Measurements from ENCODE around the gene C22orf15.

C22orf15 gene

DNA sequence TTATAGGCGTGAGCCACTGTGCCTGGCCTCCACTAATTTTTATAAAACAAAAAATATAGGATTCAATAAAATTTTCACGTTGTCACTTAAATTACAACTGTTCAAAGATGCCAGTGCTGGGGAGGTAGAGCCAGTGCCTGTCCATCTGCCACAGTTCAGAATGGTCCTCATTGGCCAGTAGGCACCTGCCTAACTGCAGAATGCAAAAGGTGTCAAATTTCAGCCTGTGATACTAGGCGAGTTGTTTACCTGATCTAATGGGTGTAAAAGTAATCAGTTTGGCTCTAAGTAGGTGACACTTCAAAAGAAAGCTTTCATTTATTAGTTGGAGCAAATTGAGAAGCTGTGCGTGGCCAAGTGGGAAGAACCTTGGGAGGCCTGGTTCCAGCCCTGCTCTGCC lies 26.3 kb downstream of the C22orf15 start:
- no peak for DNase-seq (ENCODE audit: low read depth)
- no peak overlapping the region for H3K4me3 ChIP-seq (ENCODE audit: low read depth, low read length)
- TF ChIP-seq, protein P1, sequence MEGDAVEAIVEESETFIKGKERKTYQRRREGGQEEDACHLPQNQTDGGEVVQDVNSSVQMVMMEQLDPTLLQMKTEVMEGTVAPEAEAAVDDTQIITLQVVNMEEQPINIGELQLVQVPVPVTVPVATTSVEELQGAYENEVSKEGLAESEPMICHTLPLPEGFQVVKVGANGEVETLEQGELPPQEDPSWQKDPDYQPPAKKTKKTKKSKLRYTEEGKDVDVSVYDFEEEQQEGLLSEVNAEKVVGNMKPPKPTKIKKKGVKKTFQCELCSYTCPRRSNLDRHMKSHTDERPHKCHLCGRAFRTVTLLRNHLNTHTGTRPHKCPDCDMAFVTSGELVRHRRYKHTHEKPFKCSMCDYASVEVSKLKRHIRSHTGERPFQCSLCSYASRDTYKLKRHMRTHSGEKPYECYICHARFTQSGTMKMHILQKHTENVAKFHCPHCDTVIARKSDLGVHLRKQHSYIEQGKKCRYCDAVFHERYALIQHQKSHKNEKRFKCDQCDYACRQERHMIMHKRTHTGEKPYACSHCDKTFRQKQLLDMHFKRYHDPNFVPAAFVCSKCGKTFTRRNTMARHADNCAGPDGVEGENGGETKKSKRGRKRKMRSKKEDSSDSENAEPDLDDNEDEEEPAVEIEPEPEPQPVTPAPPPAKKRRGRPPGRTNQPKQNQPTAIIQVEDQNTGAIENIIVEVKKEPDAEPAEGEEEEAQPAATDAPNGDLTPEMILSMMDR (conservative IDR thresholded peaks at IDR 0.05; ENCODE audit: low read depth, low read length), result no peak

DNA sequence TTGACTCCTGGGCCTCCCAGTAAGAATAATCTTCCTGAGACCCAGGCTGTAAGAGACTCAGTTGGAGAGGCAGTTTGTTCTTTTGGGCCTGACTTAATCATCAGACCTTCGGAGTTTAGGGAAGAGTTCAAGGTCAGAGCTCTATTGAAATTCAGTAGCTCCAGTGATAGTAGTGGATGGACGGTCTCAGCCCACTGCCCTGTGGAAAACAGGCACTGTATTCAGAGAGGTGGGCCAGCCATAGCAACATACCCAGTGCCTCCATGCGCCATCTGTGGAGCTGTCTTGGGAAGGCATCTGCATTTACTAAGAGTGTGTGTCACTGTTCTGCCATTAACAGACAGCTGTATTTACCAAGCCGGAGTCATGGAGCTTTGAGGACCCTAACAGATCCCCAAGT lies 26.8 kb downstream of the C22orf15 start:
- DNase-seq (ENCODE audit: low read depth), result no peak
- H3K4me3 ChIP-seq (ENCODE audit: low read depth, low read length), result no peak overlapping the region
- TF ChIP-seq, protein P1 (conservative IDR thresholded peaks at IDR 0.05; ENCODE audit: low read depth, low read length), result peak; percentile 9

DNA sequence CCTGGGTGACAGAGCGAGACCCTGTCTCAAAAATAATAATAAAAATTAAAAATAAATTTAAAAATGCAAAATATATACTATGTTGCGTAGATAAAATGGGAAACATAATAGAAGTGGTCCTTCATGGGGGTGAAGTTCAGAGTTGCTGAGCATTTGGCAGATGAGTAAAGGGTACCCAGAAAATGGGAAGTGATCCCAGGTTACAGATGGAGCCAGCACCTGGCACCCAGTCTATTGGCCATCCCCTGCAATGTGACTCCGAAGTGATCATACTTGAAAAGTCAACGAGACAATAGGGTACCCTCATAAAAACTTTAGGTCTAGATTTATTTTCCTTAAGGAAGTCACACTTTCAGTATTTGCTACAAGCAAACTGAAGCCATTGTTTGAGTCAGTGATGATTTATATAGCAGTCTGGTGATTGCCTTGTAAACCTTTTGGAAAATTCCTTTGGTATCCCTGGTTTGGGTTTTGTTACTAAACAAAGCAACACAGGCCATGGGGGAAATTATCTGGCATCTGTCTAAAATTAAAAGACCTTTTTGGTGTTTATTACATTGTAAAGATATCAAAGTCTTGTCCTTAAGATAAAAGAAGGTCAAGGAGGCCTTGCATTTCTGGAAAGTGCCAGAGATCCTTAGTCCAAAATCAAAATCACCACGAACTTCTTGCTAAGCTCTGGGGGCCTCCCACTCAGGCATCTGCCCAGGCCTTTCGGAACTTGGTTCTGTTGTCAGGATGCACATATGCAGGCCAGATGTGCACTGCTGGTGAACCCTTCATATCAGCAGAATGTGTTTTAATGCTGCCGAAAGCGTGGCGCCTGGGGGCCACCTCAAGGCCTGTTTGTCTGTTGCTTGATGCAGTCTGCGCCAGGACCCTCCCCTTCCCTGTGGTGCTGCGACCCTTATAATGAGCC lies 28.3 kb downstream of the C22orf15 start:
- peak; percentile 89 for DNase-seq (ENCODE audit: low read depth)

DNA sequence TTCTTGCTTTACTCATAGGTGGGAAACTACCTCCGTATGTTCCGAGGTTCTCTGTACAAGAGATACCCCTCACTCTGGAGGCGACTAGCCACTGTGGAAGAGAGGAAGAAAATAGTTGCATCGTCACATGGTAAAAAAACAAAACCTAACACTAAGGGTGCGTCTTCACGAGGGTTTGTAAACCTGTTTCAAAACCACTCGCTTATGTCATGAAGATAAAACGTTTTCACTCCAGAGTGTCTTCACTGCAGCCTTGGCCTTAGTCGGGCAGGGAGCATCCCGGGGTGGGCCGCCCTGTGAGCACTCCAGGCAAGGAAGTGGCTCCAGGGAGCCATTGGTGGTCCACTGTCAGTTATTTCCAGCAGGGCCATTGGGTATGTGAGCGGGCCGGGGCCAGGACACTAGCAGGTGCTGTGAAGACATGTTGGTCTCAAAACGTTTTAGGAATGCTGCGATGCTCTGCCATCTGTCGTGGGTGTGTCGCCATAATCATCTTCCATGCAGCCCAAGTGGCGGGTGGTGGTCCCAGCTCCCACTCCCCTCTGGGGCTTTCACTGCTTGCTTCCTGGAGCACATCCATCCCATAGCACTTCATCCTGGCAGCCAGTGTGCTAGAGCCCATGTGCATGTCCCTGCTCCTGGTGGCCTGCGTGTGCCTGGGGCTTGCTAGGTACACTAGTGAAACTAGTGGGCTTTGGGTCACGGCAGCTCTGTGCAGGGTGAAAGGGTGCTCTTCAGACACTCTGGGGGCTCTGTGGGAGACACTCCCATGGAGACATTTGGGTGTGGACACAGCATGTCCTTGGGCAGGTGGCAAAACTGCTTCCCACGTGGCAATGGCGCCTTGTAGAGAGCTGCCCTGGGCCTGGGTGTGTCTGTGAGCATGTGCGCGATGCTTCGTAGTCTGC lies 29.2 kb downstream of the C22orf15 start:
- no peak overlapping the region for H3K4me3 ChIP-seq (ENCODE audit: low read depth, low read length)
- DNase-seq (ENCODE audit: low read depth), result no peak
- TF ChIP-seq, protein P1 (conservative IDR thresholded peaks at IDR 0.05; ENCODE audit: low read depth, low read length), result no peak

More for the DNA sequence above, 28.3 kb downstream of the C22orf15 start:
- TF ChIP-seq, protein P1 (conservative IDR thresholded peaks at IDR 0.05; ENCODE audit: low read depth, low read length), result no peak
- H3K4me3 ChIP-seq (ENCODE audit: low read depth, low read length), result no peak overlapping the region

DNA sequence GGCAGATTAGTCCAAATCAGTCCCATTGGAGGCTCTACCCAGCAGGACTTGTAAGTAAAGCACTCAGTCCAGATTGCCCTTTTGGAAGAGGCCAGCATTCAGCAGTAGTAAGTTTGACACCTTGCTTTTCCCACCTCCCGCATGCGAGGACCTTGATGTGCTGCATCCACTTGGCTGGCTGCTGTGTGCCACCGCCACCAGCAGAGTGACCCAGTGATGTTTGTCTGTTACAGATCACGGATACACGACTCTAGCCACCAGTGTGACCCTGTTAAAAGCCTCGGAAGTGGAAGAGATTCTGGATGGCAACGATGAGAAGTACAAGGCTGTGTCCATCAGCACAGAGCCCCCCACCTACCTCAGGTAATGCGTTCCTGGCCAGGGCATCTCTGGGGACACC lies 30.5 kb downstream of the C22orf15 start:
- TF ChIP-seq, protein P1 (conservative IDR thresholded peaks at IDR 0.05; ENCODE audit: low read depth, low read length), result no peak
- DNase-seq (ENCODE audit: low read depth), result no peak
- H3K4me3 ChIP-seq (ENCODE audit: low read depth, low read length), result no peak overlapping the region

DNA sequence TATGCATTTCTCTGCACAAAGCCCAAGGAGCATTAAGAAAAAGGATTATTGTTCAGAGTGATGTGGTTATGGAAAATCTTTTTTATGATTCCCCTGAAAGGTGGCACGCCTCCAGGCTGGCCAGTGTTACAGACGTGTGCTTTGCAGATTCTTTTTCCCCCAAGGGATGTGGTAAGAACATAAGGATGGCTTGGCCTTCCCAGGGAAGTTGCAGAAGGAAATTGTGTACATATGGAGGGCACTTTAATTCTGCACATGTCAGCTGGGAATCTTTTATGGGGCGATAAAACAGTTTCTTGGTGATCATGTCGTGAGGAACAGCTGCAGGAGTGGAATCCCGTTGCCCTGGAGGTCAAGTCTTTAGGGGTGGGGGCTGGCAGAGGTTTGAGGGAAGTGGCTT lies 33.7 kb downstream of the C22orf15 start:
- no peak overlapping the region for H3K4me3 ChIP-seq (ENCODE audit: low read depth, low read length)
- TF ChIP-seq, protein P1 (conservative IDR thresholded peaks at IDR 0.05; ENCODE audit: low read depth, low read length), result no peak
- no peak for DNase-seq (ENCODE audit: low read depth)
